Smooth muscle cell (in vitro differentiated cells): ENCODE results near the gene PRRT4. TPM values are rescaled to one million over a fixed set of nuclear protein-coding genes. Genes with fewer than 3 reads are reported as not detected.

Experiments
- DNase-seq: peaks from one replicate; lab custom pipeline; 2025; ENCODE audit not compliant: unreplicated experiment; lab: John Stamatoyannopoulos, UW
- H2AFZ ChIP-seq: fragments of 200-600 bp; sonication (generic); 2 replicates; pipeline ENCODE4 v1.6.0; 2016; ENCODE audit warnings: antibody characterized with exemption, low read depth, mild to moderate bottlenecking
- H3F3A ChIP-seq: fragments of 200-600 bp; sonication (generic); 2 replicates; pipeline ENCODE4 v1.6.0; 2017; ENCODE audit warnings: antibody characterized with exemption, low read depth
- H3K27ac ChIP-seq: fragments of 200-600 bp; sonication (generic); 2 replicates; pipeline ENCODE4 v1.5.1; 2016; ENCODE audit warnings: low read depth, mild to moderate bottlenecking
- H3K27me3 ChIP-seq: fragments of 200-600 bp; sonication (generic); 2 replicates; pipeline ENCODE4 v1.6.1; 2016; ENCODE audit warnings: low read depth, mild to moderate bottlenecking
- H3K36me3 ChIP-seq: fragments of 200-600 bp; sonication (generic); 2 replicates; pipeline ENCODE4 v1.5.1; 2016; ENCODE audit warnings: low read depth
- H3K4me1 ChIP-seq: fragments of 200-600 bp; sonication (generic); 2 replicates; pipeline ENCODE4 v1.5.1; 2016; ENCODE audit warnings: low read depth
- H3K4me2 ChIP-seq: fragments of 200-600 bp; sonication (generic); 2 replicates; pipeline ENCODE4 v1.6.0; 2016; ENCODE audit warnings: mild to moderate bottlenecking
- H3K4me3 ChIP-seq: fragments of 200-600 bp; sonication (generic); 2 replicates; pipeline ENCODE4 v1.5.1; 2016; ENCODE audit warnings: mild to moderate bottlenecking
- H3K79me2 ChIP-seq: fragments of 200-600 bp; sonication (generic); 2 replicates; pipeline ENCODE4 v1.6.0; 2016; ENCODE audit warnings: low read depth, mild to moderate bottlenecking
- H3K9ac ChIP-seq: fragments of 200-600 bp; sonication (generic); 2 replicates; pipeline ENCODE4 v1.6.0; 2016; ENCODE audit warnings: low read depth
- H3K9me3 ChIP-seq: fragments of 200-600 bp; sonication (generic); replicated peaks from 2 replicates; pipeline ENCODE4 v1.5.1; 2016; ENCODE audit warnings: low read depth
- H4K20me1 ChIP-seq: fragments of 200-600 bp; sonication (generic); 2 replicates; pipeline ENCODE4 v1.6.0; 2016; ENCODE audit warnings: low read depth
- WGBS: methylation state at CpG from one replicate; pipeline ENCODE4 v1.1.7; 2016; ENCODE audit warnings: low lambda C conversion rate; 5-methylcytosine and 5-hydroxymethylcytosine counted together
- polyA plus RNA-seq: library from polyadenylated mRNA; unstranded; fragments of >200 nt; fragmentation: Nextera tagmentation; extraction: Ambion mirVana; gene quantifications from 2 replicates; pipeline ENCODE4 v1.2.1, GENCODE V29; 2016
- total RNA-seq: library from RNA; depleted of rRNA; stranded (reverse); fragments of >200 nt; gene quantifications from 2 replicates; pipeline ENCODE4 v1.2.3, GENCODE V29; 2014
- TF ChIP-seq, protein P1 (sequence below): fragments of 200-600 bp; sonication (generic); IDR thresholded peaks from 2 replicates; pipeline ENCODE4 v1.5.1; 2017; ENCODE audit warnings: borderline replicate concordance, mild to moderate bottlenecking, antibody characterized with exemption; ENCODE audit not compliant: insufficient read depth, poor library complexity, severe bottlenecking

The PRRT4 gene
- total and polyA plus RNA-seq, 2 experiments from 2014 or later: 0.09 to 0.83 TPM

DNA sequence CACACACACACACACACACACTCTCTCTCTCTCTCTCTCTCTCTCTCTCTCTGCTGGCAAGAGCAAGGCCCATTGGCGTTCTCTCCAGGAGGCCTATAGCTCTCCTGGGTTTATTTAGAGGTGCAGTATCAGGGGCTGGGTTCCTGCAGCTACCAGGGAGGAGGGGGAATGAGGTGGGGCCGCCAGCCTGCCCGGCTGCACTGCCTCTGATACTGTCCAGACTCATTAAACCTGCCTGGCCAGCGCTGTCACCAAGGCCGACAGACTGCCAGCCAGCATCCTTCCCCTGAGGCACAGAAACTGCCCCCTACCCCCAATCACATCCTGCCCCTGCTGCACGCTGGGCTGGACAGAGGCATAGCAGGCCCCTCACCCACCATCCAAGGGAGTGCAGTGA lies 4.3 kb downstream of the PRRT4 start:
- Histone ChIP-seq H3K27me3 (peaks cover 25% of the 10 kb centered on the region), H2AFZ (no peak overlapping the region), H3F3A (peaks cover 2% of the 10 kb centered on the region), H3K9me3 (no peaks in the 10 kb centered on the region), H3K4me1 (peaks cover 10% of the 10 kb centered on the region), H3K36me3 (no peaks in the 10 kb centered on the region), H4K20me1 (no peaks in the 10 kb centered on the region), H3K4me3 (no peak overlapping the region), H3K27ac (no peak overlapping the region), H3K9ac (no peak overlapping the region), H3K4me2 (no peak overlapping the region), H3K79me2 (no peaks in the 10 kb centered on the region)
- 31% methylated on average over 6 of the region's 6 CpGs for WGBS
- TF ChIP-seq, protein P1, sequence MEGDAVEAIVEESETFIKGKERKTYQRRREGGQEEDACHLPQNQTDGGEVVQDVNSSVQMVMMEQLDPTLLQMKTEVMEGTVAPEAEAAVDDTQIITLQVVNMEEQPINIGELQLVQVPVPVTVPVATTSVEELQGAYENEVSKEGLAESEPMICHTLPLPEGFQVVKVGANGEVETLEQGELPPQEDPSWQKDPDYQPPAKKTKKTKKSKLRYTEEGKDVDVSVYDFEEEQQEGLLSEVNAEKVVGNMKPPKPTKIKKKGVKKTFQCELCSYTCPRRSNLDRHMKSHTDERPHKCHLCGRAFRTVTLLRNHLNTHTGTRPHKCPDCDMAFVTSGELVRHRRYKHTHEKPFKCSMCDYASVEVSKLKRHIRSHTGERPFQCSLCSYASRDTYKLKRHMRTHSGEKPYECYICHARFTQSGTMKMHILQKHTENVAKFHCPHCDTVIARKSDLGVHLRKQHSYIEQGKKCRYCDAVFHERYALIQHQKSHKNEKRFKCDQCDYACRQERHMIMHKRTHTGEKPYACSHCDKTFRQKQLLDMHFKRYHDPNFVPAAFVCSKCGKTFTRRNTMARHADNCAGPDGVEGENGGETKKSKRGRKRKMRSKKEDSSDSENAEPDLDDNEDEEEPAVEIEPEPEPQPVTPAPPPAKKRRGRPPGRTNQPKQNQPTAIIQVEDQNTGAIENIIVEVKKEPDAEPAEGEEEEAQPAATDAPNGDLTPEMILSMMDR: no peak
- no peak for DNase-seq

DNA sequence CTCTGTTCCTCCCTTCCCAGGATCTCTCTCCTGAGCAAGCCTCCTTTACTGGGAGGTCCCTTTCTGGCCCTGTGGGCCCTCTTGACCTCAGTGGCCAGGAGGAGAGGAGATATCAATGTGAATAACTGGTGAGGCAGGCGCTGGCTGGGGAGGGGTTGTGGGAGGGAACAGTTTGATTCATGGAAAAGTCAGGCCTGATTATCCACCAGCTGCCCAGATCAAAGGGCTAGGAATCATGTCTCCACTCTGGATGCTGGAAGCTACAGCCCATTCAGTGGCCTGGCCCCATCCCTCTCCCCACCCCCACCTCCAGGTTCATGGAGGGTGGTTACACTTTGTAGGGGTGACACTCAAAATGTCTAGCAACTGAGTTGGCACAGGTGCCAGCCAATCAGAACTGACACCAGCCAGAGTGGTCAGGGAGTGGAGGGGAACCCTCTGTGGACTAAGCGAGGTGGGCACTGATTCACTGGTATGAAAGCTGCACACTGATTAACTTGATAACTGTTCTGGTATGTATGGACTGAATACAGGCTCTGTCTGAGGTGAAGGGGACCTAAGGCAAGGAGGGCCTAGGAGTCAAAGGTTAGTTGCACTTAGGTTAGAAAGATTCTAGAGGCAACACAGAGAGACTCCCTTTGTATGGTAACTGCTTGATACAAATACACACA lies 4.8 kb downstream of the PRRT4 start:
- Histone ChIP-seq H3K9me3 (no peaks in the 10 kb centered on the region), H3K27me3 (peaks cover 22% of the 10 kb centered on the region), H2AFZ (no peak overlapping the region)

DNA sequence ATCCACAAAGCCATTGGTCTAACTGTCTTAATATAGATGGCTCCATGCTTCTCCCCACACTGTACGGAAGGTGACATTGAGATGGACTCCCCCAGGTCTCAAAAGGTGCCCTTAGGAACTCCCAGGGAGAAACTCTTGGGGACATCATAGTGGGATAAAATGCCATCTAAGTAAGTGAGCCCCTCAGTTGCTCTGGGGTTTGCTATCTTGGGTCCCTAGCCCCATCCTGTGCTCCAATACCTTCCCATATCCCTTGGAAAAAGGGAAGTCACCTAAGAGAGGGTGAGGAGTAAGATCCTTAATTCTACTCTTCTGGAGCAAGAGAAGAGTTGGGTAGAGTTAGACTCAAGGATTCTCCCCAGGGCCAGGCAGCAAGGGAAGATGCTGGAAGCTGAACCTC lies 7.9 kb downstream of the PRRT4 start:
- TF ChIP-seq, protein P1: no peak
- Histone ChIP-seq H3K9me3 (no peaks in the 10 kb centered on the region), H3K27me3 (peaks cover 50% of the 10 kb centered on the region), H3K36me3 (no peaks in the 10 kb centered on the region), H3K4me1 (peaks cover 3% of the 10 kb centered on the region), H4K20me1 (no peaks in the 10 kb centered on the region), H3K79me2 (no peaks in the 10 kb centered on the region), H3K9ac (no peak overlapping the region), H3F3A (no peaks in the 10 kb centered on the region), H2AFZ (no peak overlapping the region), H3K4me2 (no peak overlapping the region), H3K27ac (no peak overlapping the region), H3K4me3 (no peak overlapping the region)
- no peak for DNase-seq
- WGBS: 97% methylated on average over 1 of the region's 1 CpG

More for the DNA sequence above, 4.8 kb downstream of the PRRT4 start:
- Histone ChIP-seq H3K4me2 (no peak overlapping the region), H4K20me1 (no peaks in the 10 kb centered on the region), H3K4me3 (no peak overlapping the region), H3K4me1 (peaks cover 5% of the 10 kb centered on the region), H3K36me3 (no peaks in the 10 kb centered on the region), H3K27ac (no peak overlapping the region), H3K79me2 (no peaks in the 10 kb centered on the region), H3K9ac (no peak overlapping the region), H3F3A (no peaks in the 10 kb centered on the region)
- 56% methylated on average over 2 of the region's 2 CpGs for WGBS
- DNase-seq: no peak
- TF ChIP-seq, protein P1: no peak

DNA sequence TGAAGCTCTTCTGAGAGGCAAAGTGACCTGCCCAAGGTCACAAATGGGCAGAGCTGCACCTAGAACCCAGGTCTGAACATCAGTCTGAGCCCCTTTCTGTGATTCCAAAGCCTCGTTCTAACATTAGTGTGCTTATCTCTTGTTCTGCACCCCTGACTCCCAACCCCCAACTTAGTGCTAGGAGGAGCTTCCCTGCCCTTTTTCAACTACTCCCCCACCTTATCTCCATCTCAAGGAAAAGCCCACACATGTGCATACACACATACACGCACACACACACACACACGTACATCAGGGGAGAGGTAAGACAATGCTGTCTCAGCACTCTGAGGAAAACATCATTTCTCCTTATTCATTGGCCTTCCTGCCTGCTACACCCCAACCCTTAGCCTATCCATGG lies 8.3 kb downstream of the PRRT4 start:
- Histone ChIP-seq H3K79me2 (no peaks in the 10 kb centered on the region), H3K4me1 (peaks cover 3% of the 10 kb centered on the region), H4K20me1 (no peaks in the 10 kb centered on the region), H3K9ac (no peak overlapping the region), H2AFZ (no peak overlapping the region), H3K27me3 (peaks cover 52% of the 10 kb centered on the region), H3F3A (no peaks in the 10 kb centered on the region), H3K4me3 (no peak overlapping the region), H3K36me3 (no peaks in the 10 kb centered on the region), H3K4me2 (no peak overlapping the region), H3K9me3 (no peaks in the 10 kb centered on the region), H3K27ac (no peak overlapping the region)
- TF ChIP-seq, protein P1: no peak
- no peak for DNase-seq
- WGBS: 91% methylated on average over 3 of the region's 3 CpGs
